ENCODE measurements around the gene CNTN4. TPM values are rescaled to one million over a fixed set of nuclear protein-coding genes. Genes with fewer than 3 reads are reported as not detected.

CNTN4 gene
- total and polyA plus RNA-seq, 2 experiments from 2014 or later: 5.6 to 7.9 TPM

- no peaks in the 10 kb centered on the region for H3K9me3 ChIP-seq (ENCODE audit: low read depth)
- H3K4me1 ChIP-seq (ENCODE audit: low read depth): no peaks in the 10 kb centered on the region
- no peak overlapping the region for H3K27ac ChIP-seq
- H3K36me3 ChIP-seq: no peaks in the 10 kb centered on the region
- TF ChIP-seq CTCF (IDR thresholded peaks at IDR 0.05; ENCODE audit: low read depth, low read length): no peak
- no peak overlapping the region for H3K4me3 ChIP-seq
- no peaks in the 10 kb centered on the region for H3K27me3 ChIP-seq
- no peak for DNase-seq (ENCODE audit: low read depth in 1 of 2, low spot score in 1 of 2)
These were observed 263.5 kb downstream of the CNTN4 start for GRCh38 chr3:2362122-2362521.

- DNase-seq (ENCODE audit: low read depth in 1 of 2, low spot score in 1 of 2): no peak
- Histone ChIP-seq H3K4me3 (no peak overlapping the region), H3K36me3 (no peaks in the 10 kb centered on the region), H3K27ac (no peak overlapping the region), H3K9me3 (ENCODE audit: low read depth) (no peaks in the 10 kb centered on the region), H3K27me3 (no peaks in the 10 kb centered on the region), H3K4me1 (ENCODE audit: low read depth) (no peaks in the 10 kb centered on the region)
- no peak for TF ChIP-seq CTCF (IDR thresholded peaks at IDR 0.05; ENCODE audit: low read depth, low read length)
These were observed 265.2 kb downstream of the CNTN4 start for GRCh38 chr3:2363854-2364253.

GRCh38 chr3:2370317-2370716, 271.7 kb downstream of the CNTN4 start:
- Histone ChIP-seq H3K9me3 (ENCODE audit: low read depth) (no peaks in the 10 kb centered on the region), H3K4me1 (ENCODE audit: low read depth) (no peaks in the 10 kb centered on the region), H3K4me3 (no peak overlapping the region), H3K27me3 (no peaks in the 10 kb centered on the region), H3K36me3 (no peaks in the 10 kb centered on the region), H3K27ac (no peak overlapping the region)
- TF ChIP-seq CTCF (IDR thresholded peaks at IDR 0.05; ENCODE audit: low read depth, low read length): no peak
- DNase-seq (ENCODE audit: low read depth in 1 of 2, low spot score in 1 of 2): no peak

- Histone ChIP-seq H3K4me3 (no peak overlapping the region), H3K27ac (no peak overlapping the region), H3K4me1 (ENCODE audit: low read depth) (no peaks in the 10 kb centered on the region), H3K36me3 (no peaks in the 10 kb centered on the region), H3K9me3 (ENCODE audit: low read depth) (no peaks in the 10 kb centered on the region), H3K27me3 (no peaks in the 10 kb centered on the region)
- DNase-seq (ENCODE audit: low read depth in 1 of 2, low spot score in 1 of 2): no peak
- TF ChIP-seq CTCF (IDR thresholded peaks at IDR 0.05; ENCODE audit: low read depth, low read length): no peak
These were observed 273.6 kb downstream of the CNTN4 start for GRCh38 chr3:2372306-2372705.

- H3K27ac ChIP-seq: no peak overlapping the region
- H3K4me3 ChIP-seq: no peak overlapping the region
- H3K9me3 ChIP-seq (ENCODE audit: low read depth): no peaks in the 10 kb centered on the region
- H3K27me3 ChIP-seq: no peaks in the 10 kb centered on the region
- no peak for DNase-seq (ENCODE audit: low read depth in 1 of 2, low spot score in 1 of 2)
- no peak for TF ChIP-seq CTCF (IDR thresholded peaks at IDR 0.05; ENCODE audit: low read depth, low read length)
- no peaks in the 10 kb centered on the region for H3K36me3 ChIP-seq
- no peaks in the 10 kb centered on the region for H3K4me1 ChIP-seq (ENCODE audit: low read depth)
These were observed 276.7 kb downstream of the CNTN4 start for GRCh38 chr3:2375376-2375775.

GRCh38 chr3:2377281-2377680, 278.6 kb downstream of the CNTN4 start:
- DNase-seq (ENCODE audit: low read depth in 1 of 2, low spot score in 1 of 2): no peak
- no peaks in the 10 kb centered on the region for H3K27me3 ChIP-seq
- peaks cover 5% of the 10 kb centered on the region for H3K4me1 ChIP-seq (ENCODE audit: low read depth)
- H3K4me3 ChIP-seq: no peak overlapping the region
- no peak for TF ChIP-seq CTCF (IDR thresholded peaks at IDR 0.05; ENCODE audit: low read depth, low read length)
- H3K27ac ChIP-seq: no peak overlapping the region
- no peaks in the 10 kb centered on the region for H3K36me3 ChIP-seq
- no peaks in the 10 kb centered on the region for H3K9me3 ChIP-seq (ENCODE audit: low read depth)

Measured in cardiac muscle cell (in vitro differentiated cells and primary cell).